ENCODE measurements around the gene KCNG2.

GRCh38 chr18:79789901-79790890, 7.5 kb upstream of the KCNG2 start:
- TF ChIP-seq CTCF (conservative IDR thresholded peaks at IDR 0.05; ENCODE audit: low read depth in 2 of 2) (no peak), JUNB (IDR thresholded peaks at IDR 0.05; ENCODE audit: unreplicated experiment) (no peak), CREB1 (CRISPR knock-in tag; IDR thresholded peaks at IDR 0.05; ENCODE audit: low read depth) (no peak), EZH2 (IDR thresholded peaks at IDR 0.05; ENCODE audit: low read depth, unreplicated experiment) (no peak), EZH2phosphoT487 (IDR thresholded peaks at IDR 0.05; ENCODE audit: unreplicated experiment) (no peak), ETS1 (IDR thresholded peaks at IDR 0.05) (no peak), REST (IDR thresholded peaks at IDR 0.05; ENCODE audit: unreplicated experiment) (no peak), STAT1 (IDR thresholded peaks at IDR 0.05; ENCODE audit: unreplicated experiment) (no peak)

All from GM23338 (cell line).